NCI-H128 (cell line): Measurements from ENCODE around the gene SMYD3.

ENCODE experiments used
- DNase-seq: peaks from one replicate; lab custom pipeline; 2025; ENCODE audit not compliant: unreplicated experiment; lab: John Stamatoyannopoulos, UW

Gene SMYD3

DNA sequence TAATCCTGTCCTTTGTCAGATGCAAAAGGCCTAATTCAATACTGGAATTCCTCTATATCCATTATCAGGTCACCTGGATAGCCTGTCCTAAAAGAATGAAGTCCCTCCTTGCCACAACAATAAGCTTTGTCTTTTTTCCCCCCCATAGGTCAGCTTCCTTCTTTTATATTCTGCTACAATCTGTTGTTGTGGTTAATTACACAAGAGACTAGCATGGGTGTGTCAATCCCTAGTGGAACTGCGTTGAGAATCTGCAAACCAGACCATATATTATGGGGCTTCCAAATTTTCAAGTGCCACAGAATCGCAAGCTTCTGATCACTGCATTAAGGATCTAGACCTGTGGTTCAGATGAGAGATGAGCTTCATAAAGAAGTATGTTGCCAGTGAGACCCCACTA is 349.6 kb downstream of the SMYD3 start:
- DNase-seq = no peak

DNA sequence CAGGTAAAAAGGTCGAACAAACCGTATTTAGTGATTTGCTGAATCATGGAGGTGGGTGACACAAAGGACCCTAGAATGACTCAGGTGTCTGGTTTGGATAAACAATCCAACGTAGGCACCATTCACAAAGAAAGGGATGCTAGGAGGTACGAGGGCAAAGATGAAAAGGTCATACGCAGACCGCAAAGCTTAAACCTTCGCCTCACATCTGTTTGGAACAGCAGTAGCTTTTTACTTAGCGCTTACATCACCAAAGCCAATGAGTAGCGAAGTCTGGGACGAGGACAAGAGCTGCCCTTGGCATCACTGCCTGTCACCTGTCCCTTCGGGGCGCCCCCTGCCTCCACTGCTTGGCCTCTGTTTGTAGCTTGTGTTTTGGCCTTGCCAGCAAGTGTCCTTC is 350.2 kb downstream of the SMYD3 start:
- no peak for DNase-seq

DNA sequence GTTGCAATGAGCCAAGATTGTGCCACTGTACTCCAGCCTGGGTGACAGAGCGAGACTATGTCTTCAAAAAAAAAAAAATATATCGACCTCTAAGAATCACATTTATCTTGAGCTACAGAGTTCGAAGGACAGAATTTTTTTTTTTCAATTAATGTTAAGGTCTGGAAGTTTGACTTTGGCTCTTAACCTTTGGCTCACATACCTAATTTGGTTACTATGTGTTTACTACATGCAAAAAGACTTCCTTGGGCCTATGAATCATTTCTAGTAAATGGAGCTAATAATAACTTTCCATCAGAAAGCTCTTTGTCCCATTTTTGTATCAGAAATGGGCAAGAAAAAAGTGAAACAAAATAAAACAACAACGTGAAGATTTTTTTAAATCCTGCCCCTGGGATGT is 351.2 kb downstream of the SMYD3 start:
- no peak for DNase-seq

DNA sequence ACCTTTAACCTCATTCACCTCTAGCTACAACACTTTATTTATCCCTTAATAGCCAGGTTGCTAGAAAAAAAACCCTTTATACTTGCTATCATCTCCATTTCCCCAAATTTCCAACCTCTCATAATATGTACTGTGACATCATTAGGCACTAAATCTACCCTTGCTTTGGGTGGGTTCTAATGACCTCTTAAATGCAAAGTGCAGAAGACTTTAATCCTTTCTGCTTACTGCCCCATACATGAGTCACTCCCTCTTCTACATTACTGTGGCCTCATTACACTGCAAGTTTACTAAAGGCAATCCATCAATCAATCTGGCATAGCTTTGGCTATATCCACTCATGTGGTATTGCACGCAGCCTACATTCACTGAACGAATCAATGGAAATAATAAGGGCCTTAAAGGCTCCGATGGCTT is 353.3 kb downstream of the SMYD3 start:
- no peak for DNase-seq

DNA sequence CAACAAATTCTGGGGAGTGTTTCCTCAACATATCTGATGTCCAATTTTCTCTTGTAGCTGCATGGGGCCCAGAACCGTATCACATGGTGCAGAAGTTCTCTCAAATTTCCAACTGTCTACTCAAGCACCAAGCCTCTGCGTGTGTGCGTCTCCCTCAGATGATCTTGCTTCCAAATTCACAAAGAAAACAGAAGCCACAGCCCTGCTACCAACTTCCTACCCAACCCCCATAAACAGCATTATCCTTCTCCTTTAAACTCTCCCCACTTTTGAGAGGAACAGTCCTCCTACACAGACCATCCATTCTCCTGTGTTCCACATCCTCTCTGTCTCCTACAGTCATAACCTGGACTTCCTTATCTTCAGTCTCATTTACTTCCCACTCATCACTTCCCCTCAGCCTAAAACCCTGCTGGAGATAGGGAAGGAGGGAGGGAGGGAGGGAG is 354.1 kb downstream of the SMYD3 start:
- no peak for DNase-seq

DNA sequence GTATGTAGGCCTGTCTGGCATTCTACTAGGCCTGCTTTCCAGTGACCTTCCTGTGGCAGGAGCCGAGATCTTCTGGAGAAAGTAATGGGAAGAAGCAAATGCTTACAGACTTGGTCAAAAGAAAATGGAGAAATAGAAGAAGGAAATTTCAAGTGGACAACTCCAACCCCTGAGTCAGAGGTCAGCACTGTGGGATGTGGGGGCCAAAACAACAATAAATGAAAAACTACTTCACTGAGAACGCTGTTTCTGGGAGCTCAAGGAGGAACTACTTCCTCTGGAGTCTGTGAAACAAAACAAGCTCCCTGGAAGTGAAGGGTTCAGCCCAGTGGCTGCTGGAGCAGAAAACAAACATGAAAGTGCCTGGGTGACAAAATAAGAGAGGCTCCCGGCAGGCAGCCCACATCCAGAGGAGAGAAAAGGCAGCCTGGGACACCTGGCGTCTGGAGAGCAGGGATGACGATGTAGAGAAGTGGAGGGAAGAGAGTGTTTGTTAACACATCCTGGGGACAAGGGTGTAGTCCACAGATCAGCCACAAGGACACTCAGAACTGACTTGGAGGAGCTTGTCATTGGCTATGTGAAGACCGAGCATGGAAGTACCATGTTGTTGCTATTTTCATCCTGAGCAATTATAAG is 355.2 kb downstream of the SMYD3 start:
- no peak for DNase-seq

DNA sequence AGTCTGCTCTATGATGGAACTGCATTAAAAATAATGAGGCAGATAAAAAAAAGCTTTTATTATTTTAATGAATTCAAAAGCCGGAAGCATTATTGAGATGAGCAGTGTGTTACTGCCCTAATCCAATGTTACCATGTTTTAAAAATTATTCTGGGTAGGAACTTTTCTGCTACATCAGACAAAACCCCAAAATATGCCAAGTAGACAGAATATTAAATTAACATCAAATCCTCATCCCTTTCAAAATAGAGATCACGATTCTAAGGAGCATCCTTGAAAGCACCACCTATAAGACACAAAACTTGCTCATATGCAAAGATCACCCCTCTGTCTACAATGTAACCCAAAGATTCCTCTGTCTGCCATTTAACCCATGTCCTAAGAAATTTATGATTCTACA is 357.5 kb downstream of the SMYD3 start:
- no peak for DNase-seq

DNA sequence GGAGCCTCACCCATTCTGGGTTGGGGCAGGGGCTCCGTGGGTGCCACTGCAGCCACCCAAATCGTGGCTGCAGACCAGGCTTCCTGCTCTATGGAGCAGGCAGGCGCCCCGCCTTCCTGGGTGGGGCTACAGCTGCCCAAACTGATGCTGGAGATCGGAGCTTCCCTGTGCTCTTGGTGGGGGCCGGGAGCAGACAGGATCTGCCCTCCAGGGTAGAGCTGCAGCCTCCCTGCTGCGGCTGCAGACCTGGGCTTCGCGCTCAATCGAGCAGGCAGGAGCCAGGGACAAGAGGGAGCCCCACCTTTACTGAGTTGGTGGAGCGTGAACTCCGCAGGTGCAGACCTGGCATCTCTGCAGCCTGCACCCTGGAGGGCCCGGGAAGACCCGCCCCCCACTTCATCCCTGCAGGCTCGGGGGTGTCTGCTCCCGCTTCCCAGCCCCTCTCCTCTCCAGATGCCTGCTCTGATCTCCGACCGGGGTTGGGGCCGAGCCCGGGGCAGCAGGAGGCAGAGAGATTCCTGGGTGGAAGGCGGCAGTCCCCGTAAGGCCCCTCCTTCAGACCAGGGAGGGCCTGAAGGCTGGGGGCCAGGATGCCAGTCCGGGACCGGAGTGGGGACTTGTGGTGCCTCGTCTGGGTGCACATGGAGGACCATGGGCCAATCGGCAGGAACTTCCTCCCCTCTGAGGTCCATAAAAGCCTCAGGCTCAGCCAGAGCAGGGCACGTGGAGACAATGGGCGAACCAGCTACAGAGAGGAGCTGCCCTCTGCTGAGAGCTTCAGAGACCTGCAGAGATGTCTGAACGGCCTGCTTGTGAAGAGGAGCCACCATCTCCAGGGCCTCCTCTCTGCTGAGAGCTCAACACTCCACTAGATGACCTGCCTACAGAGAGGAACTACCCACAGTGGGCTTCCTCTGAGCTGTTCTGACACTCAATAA is 359.3 kb downstream of the SMYD3 start:
- DNase-seq = no peak

DNA sequence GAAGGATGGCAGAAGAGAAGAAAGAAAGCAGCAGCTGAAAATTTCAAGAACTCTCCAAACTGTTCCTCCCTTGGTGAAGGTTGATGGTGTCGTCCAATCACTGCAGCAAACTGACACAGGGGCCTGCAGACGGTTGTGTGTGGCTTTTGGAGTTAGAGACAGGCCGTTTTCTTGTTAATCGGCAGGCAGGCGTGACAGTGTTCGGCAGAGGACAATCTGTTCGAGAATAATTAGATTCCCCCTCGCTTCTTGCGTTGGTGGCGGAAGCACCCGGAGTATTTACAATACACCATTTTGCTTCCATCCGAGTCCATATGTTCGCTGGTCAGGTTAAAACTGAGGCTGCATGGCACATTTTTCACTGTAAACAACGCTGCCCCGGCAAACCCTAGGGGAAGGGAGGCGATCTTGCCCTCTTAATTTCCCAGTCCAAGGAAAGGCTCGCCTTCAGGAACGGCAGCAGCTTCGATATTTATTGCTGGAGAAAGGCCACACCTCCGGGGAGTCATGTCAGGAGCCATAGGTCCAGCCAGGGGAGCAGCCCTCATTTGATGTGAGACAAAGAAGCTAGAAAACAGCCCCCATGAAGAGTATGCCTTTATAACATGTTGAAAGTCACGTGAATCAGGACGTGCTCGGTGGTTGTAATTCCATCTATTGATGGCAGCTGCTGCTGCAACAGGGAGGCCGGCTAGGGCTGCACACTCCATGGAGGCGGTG is 360.1 kb downstream of the SMYD3 start:
- DNase-seq = no peak

DNA sequence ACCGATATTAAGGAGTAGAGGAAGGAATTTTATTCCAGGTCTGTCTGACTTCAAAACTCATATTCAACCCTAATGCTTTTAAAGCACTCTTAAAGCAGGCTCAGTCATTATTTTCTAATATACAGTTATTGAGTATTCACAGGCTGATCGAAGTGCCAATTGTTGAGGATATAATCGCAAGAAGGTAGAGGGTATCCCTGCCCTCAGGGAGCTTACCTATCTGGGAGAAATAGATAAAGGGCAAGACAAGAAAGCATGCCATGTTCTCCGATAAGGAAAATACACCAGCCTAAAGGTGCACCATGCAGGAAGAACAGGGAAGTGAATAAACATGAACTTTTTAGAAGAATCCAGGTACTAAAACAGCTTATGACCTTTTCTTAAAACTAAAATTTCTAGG is 361.2 kb downstream of the SMYD3 start:
- DNase-seq = no peak

DNA sequence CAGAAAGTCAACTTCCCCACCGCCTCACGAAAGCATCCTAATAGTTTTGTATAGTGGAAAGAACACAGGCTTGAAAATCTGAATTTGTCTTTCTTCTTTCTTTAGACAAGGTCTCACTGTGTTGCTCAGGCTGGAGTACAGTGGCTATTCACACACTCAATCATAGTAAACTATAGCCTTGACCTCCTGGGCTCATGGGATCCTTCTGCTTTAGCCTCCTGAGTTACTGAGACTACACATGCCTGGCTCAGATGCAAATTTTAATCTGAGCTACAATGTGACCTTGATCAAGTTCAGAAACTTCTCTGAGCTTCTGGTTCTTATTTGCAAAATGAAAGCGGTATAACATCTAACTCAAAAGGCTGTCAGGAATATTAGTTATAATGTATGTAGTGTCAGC is 362.1 kb downstream of the SMYD3 start:
- DNase-seq = no peak

DNA sequence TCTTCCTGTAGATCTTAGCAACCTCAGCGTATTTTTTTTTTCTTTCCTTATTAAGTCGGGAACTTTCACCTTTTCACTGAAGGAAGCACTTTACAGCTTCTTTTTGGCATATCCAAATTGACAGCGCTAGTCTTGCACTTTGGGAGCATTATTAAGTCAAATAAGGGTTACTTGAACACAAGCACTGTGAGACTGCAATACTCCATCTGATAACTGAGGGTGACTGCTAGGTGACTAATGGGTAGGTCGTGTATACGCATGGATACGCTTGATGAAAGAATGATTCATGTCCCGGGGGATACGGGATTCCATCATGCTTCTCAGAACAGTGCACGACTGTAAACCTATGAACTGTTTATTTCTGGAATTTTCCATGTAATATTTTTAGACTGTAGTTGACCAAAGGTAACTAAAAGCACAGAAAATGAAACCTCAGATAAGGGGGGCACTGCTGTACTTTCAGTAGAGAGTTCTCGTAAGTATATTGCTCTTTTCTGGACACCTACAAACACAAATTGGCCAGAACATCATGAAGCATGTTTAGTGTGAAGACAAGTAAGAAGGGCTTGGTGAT is 364.7 kb downstream of the SMYD3 start:
- no peak for DNase-seq

DNA sequence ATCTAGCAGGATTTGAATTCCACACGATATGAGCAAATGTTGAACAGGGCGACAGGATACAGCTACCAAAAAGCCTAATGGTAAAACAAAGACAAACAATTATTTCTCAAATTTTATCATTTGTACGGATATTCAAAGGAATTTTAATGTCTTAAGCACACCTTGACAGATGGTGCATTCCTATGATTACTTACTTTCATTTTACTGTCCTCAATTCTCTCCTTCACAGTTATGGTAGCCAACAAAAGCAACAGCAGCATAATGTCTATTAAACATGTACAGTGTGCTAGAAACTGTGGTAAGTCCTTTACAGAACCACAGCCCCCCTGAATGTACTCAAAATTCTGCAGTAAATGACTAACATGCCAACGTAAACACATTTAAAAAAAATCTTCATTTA is 365.8 kb downstream of the SMYD3 start:
- no peak for DNase-seq

DNA sequence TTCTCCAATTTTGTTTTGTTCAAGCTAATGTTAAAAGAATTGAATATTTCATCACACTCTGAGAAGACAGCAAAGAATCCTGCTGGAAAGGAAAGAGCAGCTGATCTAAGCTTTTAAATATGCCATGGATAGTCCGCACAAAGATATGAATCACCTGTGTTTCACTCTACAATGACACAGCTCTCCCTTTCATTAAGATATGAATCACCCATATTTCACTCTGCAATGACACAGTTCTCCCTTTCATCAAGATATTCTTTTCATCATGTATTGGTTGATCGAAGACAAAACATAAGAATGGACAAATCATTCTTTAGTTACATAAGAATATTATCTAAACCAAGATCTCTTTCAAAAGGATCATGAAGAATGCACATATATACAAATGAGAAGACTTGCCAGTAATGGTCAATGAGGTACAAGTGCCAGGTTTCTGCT is 367.3 kb downstream of the SMYD3 start:
- no peak for DNase-seq

DNA sequence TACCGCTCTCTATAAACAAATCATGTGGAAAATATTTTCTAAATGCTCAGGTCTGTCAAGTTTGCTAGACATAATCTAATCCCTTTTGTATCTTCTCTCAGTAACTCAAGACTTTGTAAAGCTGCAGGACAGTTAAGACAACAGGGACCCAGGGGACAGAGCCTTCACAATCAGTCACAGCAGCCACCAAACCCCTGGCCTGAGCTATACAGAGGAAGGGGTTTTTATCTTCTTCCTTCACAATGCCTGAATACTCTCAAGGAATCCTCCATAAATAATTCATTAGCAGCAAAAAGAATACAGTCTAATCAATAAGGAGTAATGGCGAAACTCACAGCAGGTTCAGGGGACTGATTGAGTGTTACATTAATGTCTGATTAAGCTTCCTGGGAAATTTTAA is 368.3 kb downstream of the SMYD3 start:
- DNase-seq = no peak

DNA sequence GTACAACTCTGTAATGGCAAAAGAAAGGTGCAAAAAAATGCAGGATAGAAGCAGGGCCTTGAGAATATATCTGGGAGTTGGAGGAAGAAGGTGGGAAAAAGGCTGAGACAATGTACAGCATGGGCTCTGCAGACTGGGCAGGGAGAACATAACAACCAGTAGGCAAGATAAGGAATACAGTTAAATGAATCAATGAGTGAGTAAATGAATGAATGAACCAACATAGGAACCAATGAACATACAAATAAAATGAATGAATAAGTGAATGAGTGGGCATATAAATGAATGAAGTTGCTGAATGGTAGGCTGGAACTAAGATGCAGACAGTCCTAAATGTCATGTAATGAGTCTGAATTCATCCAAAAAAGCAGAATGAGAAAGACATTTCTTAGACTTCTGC is 370.6 kb downstream of the SMYD3 start:
- no peak for DNase-seq

DNA sequence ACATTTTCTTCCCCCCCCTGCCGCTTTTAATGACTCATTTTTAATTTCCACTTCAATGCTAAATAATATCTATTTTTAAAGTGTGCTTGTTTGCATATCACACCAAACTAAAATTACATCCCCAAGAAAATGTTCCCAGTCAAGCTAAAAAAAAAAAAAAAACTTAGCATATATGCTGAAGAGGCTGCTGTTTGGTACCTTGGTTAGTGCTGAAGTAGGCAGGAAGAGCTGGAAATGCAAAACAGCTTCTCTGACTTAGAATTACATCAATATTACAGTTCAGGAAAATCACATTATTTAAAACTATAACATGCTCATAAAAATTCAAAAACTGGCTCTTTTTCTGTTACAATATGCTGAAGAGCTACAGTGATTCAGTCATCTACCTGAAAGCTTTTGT is 372.3 kb downstream of the SMYD3 start:
- no peak for DNase-seq

DNA sequence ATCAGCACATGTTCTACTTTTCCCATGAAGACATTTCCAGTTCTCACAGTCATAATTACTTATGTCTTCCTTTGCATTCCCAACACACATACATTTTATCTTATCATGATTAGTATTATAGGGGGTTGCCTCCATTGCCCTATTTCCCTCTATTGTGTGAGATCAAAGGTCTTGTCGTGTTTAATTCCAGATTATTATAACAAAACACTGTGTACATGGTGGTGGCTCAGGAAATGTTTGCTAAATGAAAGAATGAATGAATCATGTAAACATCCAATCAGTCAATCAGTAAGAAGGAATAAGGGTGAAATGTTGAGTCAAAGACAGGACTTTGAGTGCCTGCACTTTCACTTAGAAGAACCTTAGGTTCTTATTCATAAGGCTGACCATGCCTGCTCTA is 376.0 kb downstream of the SMYD3 start:
- DNase-seq = no peak

DNA sequence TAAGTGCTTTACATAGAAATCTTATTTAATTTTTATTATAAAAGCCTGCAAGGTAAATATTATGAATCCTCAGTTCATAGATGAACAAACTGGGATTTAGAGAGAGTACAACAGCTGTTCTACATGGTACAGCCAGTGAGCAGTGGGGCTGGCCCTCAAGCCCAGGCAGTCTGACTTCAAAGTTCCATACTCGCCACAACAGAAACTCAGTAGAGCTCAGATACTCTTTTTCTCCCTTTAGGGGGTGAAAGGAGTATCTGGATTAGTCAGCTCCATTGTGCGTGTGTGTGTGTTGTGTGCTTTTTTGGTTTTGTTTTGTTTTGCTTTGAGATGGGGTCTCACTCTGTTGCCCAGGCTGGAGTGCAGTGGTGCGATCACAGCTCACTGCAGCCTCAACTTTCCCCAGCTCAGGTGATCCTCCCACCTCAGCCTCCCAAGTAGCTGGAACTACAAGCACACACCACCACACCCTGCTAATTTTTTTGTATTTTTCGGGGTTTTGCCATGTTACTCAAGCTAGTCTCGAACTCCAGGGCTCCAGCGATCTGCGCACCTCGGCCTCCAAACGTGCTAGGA is 378.5 kb downstream of the SMYD3 start:
- no peak for DNase-seq

DNA sequence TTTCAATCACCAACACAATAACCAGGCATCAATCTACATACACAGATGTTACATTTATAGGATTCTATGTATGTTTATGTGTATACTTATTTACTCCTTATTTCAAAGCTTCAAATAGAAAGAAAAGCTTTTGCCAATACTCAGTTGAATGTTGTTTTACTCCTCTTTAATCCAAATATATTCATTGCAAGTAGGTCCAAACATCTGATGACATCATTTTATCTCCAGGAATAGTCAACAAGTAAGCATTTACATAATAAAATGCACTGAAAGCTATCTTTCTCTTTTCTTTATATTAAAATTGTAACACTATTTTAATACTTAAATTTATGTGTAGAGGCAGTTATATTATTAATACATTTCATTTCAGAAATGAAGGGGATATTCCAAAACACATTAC is 380.5 kb downstream of the SMYD3 start:
- DNase-seq = no peak

DNA sequence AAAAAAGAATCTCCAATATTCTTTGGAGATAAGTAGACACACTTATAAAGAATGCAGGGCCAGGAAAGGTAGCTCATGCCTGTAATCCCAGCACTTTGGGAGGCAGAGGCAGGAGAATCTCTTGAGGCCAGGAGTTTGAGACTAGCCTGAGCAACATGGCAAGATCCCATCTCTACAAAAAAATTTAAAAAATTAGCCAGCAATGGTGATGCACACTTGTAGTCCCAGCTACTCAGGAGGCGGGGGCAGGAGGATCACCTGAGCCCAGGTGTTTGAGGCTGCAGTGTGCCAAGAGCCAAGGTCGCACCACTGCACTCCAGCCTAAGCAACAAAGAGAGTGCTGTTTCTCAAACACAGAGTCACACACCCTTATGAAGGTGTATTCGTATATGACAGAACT is 385.0 kb downstream of the SMYD3 start:
- no peak for DNase-seq
